ENCODE measurements around the gene CDK14.

CDK14 gene

DNA sequence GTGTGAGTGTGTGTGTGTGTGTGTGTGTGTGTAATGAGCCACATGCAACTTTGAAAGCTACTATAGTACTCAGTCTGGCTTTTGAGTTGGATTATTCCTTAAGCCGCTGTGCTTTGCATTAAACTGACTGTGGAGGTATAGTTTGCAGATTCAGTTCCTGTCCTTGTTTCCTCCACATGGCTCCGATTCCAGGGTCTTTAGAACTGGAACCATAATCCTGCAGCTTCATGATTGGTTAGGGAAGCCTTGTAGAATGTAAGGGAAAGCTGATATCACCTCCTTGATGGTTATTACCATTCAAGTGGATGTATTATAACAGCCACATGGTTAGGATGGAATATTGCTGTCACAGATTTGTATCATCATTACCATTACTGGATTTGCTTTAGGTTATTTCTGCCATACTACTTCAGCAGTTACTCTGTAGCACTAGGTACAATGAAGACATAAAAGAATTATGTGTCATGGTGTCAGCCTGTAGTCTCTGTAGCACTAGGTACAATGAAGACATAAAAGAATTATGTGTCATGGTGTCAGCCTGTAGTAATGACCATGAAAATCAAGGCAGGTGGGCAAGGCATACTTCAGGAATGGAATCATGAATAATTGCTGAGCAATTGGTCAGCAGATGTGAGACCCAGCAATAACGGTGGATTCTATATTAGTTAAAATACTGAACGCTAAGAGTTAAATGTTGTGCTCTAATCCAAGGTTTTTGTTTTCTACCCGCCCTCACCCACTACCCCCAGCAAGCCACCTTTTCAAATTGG, 393.1 kb downstream of the CDK14 start:
- H3K4me3 ChIP-seq (ENCODE audit: low read length, poor library complexity, severe bottlenecking): no peak overlapping the region
- H3K36me3 ChIP-seq (ENCODE audit: insufficient read depth, low read length): no peaks in the 10 kb centered on the region
- no peaks in the 10 kb centered on the region for H3K27me3 ChIP-seq (ENCODE audit: insufficient read depth, low read length, poor library complexity, severe bottlenecking)
- H3F3A ChIP-seq (ENCODE audit: low read depth): no peaks in the 10 kb centered on the region
- no peaks in the 10 kb centered on the region for H3K79me2 ChIP-seq (ENCODE audit: insufficient read depth, low read length)
- H3K9ac ChIP-seq (ENCODE audit: low read depth, low read length, poor library complexity, severe bottlenecking): no peak overlapping the region
- H3K9me2 ChIP-seq (replicated peaks; ENCODE audit: low read depth, low read length): no peaks in the 10 kb centered on the region
- no peak overlapping the region for H2AFZ ChIP-seq (ENCODE audit: low read length)
- H4K20me1 ChIP-seq (ENCODE audit: insufficient read depth, low read length, poor library complexity, severe bottlenecking): no peaks in the 10 kb centered on the region
- H3K9me3 ChIP-seq (ENCODE audit: insufficient read depth, low read depth, low read length): no peaks in the 10 kb centered on the region
- H3K4me2 ChIP-seq (ENCODE audit: low read depth, low read length, poor library complexity, severe bottlenecking): no peak overlapping the region
- no peaks in the 10 kb centered on the region for H3K4me1 ChIP-seq (ENCODE audit: insufficient read depth, low read length, poor library complexity, severe bottlenecking)
- TF ChIP-seq, protein P1, sequence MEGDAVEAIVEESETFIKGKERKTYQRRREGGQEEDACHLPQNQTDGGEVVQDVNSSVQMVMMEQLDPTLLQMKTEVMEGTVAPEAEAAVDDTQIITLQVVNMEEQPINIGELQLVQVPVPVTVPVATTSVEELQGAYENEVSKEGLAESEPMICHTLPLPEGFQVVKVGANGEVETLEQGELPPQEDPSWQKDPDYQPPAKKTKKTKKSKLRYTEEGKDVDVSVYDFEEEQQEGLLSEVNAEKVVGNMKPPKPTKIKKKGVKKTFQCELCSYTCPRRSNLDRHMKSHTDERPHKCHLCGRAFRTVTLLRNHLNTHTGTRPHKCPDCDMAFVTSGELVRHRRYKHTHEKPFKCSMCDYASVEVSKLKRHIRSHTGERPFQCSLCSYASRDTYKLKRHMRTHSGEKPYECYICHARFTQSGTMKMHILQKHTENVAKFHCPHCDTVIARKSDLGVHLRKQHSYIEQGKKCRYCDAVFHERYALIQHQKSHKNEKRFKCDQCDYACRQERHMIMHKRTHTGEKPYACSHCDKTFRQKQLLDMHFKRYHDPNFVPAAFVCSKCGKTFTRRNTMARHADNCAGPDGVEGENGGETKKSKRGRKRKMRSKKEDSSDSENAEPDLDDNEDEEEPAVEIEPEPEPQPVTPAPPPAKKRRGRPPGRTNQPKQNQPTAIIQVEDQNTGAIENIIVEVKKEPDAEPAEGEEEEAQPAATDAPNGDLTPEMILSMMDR (conservative IDR thresholded peaks at IDR 0.05; ENCODE audit: low read length): no peak
- no peak for TF ChIP-seq EZH2phosphoT487 (IDR thresholded peaks at IDR 0.05; ENCODE audit: borderline replicate concordance)

DNA sequence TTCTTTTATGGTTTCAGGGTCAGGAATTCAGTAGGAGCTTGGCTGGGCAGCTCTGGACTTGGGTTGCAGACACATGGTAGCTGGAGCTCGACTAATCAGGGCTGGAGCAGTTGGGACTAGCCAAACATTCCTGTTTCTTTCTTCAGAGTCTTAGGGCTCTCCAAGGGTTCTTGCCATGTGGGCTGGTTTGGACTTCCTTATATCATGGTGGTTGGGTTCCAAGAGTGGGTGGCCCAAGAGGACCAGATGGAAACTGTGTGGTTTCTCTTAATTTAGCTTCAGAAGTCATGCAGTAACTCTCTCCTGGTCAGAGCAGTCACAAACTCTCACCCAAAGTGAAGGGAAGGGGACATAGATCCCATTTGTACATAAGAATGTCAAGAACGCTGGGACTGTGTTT, 398.0 kb downstream of the CDK14 start:
- TF ChIP-seq EZH2phosphoT487 (IDR thresholded peaks at IDR 0.05; ENCODE audit: borderline replicate concordance): no peak
- TF ChIP-seq, protein P1 (conservative IDR thresholded peaks at IDR 0.05; ENCODE audit: low read length): no peak
- Histone ChIP-seq H3K27me3 (ENCODE audit: insufficient read depth, low read length, poor library complexity, severe bottlenecking) (no peaks in the 10 kb centered on the region), H3K9me3 (ENCODE audit: insufficient read depth, low read depth, low read length) (no peaks in the 10 kb centered on the region), H3K4me3 (ENCODE audit: low read length, poor library complexity, severe bottlenecking) (no peak overlapping the region), H3K36me3 (ENCODE audit: insufficient read depth, low read length) (no peaks in the 10 kb centered on the region), H3K4me1 (ENCODE audit: insufficient read depth, low read length, poor library complexity, severe bottlenecking) (no peaks in the 10 kb centered on the region), H3K4me2 (ENCODE audit: low read depth, low read length, poor library complexity, severe bottlenecking) (no peak overlapping the region), H3F3A (ENCODE audit: low read depth) (no peaks in the 10 kb centered on the region), H2AFZ (ENCODE audit: low read length) (no peak overlapping the region), H3K9me2 (replicated peaks; ENCODE audit: low read depth, low read length) (no peaks in the 10 kb centered on the region), H3K9ac (ENCODE audit: low read depth, low read length, poor library complexity, severe bottlenecking) (no peak overlapping the region), H4K20me1 (ENCODE audit: insufficient read depth, low read length, poor library complexity, severe bottlenecking) (no peaks in the 10 kb centered on the region), H3K79me2 (ENCODE audit: insufficient read depth, low read length) (no peaks in the 10 kb centered on the region)

DNA sequence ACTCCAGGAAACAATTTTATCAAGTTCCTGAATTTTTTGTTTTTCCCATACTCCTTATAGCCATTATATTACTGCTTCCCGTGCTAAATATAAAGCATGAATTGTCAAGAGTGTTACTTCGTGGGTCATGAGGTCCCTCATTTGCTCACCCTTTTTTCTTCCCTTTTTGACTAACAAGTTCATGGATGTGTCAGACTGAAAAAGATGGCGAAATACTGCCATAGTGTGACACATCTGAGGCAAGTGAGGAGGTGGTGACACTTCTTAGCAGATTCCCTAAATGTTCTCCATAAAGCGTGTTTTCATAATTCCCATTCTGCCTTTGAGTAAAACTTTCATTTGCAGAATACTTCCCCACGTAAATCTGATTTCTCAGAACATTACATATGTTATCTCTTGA, 398.5 kb downstream of the CDK14 start:
- Histone ChIP-seq H3K4me2 (ENCODE audit: low read depth, low read length, poor library complexity, severe bottlenecking) (no peak overlapping the region), H2AFZ (ENCODE audit: low read length) (no peak overlapping the region), H3K9me2 (replicated peaks; ENCODE audit: low read depth, low read length) (no peaks in the 10 kb centered on the region), H3K4me1 (ENCODE audit: insufficient read depth, low read length, poor library complexity, severe bottlenecking) (no peaks in the 10 kb centered on the region), H3K4me3 (ENCODE audit: low read length, poor library complexity, severe bottlenecking) (no peak overlapping the region), H3K9me3 (ENCODE audit: insufficient read depth, low read depth, low read length) (no peaks in the 10 kb centered on the region), H4K20me1 (ENCODE audit: insufficient read depth, low read length, poor library complexity, severe bottlenecking) (no peaks in the 10 kb centered on the region), H3K36me3 (ENCODE audit: insufficient read depth, low read length) (no peaks in the 10 kb centered on the region), H3K9ac (ENCODE audit: low read depth, low read length, poor library complexity, severe bottlenecking) (no peak overlapping the region), H3F3A (ENCODE audit: low read depth) (no peaks in the 10 kb centered on the region), H3K79me2 (ENCODE audit: insufficient read depth, low read length) (no peaks in the 10 kb centered on the region), H3K27me3 (ENCODE audit: insufficient read depth, low read length, poor library complexity, severe bottlenecking) (no peaks in the 10 kb centered on the region)
- TF ChIP-seq, protein P1 (conservative IDR thresholded peaks at IDR 0.05; ENCODE audit: low read length): no peak
- TF ChIP-seq EZH2phosphoT487 (IDR thresholded peaks at IDR 0.05; ENCODE audit: borderline replicate concordance): no peak

Measured in Loucy (cell line).